HG03432 (cell line): ENCODE data around the gene TLDC2.
"Not testable (repeated sequence)": the region's sequence is repeated elsewhere in the genome, so short reads cannot be mapped to it uniquely, and the experiment has no call there.

Experiments used
- ATAC-seq: cut with Tn5 transposase; IDR thresholded peaks from one replicate; pipeline ENCODE4 v1.9.1; 2021; ENCODE audit warnings: mild to moderate bottlenecking, moderate library complexity; ENCODE audit not compliant: unreplicated experiment

The TLDC2 gene

DNA sequence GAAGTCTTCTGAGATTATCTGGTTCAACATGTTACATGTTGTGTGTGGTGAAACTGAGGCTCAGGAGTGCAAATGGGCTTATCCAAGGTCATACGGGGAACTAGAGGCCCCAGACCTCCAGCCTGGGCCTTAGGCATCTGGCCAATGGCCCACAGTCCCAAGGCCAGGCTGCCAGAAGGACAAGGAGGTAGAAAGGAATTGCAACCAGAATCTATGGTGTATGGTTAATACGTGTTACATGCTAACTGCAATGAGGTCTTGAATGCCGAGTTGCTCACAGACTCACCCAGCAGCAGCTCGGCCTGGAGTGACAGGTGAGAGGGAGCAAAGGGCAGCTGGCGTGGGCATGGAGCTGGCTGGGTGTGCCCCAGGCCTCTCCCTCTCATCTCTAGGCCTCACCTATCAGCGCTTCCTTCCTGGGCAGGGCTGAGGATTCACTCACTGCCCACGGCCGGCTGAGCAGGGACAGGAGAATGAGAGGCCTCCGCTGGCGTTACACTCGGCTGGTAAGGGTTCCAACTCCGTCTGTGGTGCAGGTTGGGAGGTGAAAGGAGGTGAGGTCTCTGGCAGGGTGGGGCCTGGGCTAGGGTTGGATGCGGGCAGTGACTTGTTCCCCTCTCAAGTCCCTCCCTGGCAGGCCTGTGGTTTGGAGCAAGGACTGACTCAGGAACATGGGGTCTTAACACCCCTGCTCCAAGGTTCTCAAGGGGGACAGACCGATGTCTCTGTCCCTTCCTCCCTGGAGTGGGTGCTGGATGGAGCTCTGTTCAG is at the start of gene TLDC2:
Gene TLDC2 (plus strand): TSS at position 437 of the 771 bp plus-strand sequence. CDS start 37 bp downstream, at position 474.
- ATAC-seq, result no peak

DNA sequence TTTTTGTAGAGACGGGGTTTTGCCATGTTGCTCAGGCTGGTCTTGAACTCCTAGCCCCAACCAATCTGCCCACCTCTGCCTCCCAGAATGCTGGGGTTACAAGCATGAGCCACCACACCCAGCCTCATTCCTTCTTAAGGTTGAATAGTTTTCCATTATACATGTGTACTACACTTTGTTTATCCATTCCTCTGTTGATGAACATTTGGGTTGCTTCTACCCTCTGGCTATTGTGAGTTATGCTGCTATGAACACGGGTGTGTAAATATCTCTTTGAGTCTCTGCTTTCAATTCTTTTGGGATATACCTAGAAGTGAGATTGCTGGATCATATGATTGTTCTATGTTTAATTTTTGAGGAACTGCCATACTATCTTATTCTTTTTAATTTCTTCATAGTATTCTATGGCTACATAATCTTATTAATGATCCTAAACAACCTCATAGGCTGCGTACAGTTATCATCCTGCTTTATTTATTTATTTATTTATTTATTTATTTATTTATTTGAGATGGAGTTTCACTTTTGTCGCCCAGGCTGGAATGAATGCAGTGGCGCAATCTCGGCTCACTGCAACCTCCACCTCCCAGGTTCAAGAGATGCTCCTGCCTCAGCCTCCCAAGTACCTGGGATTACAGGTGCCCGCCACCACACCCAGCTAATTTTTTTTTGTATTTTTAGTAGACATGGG is 49.2 kb upstream of the TLDC2 start:
- no peak for ATAC-seq

DNA sequence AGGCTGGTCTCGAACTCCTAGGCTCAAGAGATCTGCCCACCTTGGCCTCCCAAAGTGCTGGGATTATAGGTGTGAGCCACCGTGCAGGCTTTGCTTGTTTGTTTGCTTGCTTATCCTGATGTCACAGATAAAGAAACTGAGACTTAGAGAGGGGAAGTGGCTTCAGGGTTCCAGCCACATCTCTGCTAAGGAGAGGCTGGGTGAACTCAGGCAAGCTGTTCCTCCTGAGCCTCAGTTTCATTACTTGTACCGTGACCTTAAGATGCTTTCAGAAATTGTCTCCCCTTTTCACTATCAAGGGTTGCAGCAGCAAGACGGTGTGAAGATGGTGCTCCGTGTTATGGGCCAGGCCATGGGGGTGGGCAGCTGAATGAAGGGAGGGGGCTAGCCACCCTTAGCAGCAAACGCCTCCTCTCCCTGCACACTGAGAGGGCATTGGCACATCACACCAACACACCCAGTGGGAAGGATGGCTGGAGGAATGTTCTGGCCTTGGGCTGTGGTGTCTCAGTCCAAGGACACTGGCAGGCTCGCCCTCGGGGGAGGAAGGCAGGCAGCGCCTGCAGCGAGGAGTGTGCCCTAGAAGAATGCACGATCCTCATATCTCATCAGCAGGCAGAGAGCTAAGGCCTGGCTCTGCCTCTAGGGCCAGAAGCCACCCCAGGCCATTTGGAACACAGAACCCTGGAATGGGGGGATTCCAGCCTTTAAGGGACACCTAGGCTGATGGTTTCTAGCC is 48.2 kb upstream of the TLDC2 start:
- ATAC-seq, result peak; percentile 86

DNA sequence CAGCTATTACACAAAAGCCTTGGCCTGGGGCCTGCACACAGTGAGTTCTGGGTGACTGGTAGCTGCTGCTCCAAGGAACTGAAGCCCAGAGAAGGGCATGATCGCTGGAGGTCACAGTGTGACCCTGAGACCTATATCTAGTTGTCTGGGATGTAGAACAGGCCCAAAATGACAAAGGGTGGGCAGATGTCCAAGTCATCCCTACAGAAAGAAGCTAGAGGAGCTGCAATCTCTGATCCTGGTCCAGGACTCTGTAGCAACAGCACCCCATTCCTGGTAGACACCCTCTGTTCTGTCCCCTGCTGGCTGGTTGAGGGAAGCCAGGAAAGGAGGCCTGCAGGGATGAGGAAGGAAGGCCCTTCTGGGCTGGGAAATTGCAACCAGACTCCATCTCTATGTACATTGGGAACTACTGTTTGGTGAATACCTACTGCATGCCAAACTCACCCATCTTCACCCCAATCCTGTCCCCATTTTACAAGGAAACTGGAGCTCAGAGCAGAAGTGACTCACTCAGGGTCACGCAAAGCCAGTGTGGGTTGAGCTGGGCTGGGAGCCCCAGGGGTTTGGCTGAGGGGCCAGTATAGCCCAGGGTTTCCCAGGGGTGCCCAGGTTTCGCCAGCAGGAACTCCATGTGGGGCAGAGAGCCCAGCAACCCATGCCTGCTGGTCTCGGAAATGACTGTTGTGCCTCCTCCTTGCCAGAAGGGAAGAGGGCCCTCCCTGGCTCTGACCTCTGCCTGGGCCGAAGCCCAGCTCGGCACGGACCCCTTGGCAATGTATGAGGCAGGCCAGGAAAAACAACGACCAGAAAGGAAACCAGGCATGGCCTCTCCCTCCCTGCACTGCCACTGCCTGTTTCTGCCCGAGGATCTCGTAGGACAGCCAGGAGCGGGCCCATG is 44.9 kb upstream of the TLDC2 start:
- ATAC-seq, result no peak

DNA sequence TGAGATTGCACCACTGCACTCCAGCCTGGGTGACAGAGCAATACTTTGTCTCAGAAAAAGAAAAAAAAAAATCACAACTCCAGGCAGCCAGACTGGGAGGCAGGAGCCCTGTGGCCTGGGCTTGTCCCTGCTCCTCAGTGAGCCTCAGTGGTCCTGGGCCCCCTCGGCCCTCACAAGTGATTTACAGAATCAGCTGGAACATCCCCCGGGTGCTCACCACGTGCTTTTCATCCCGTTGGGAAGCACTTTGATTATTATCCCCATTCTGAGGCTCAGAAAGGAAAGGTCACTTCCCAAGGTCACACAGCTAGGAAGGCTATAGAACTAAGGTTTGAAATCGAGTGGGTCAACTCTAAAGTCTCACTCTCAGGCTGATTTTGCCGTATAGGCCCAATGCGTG is 43.1 kb upstream of the TLDC2 start:
- ATAC-seq, result no peak

DNA sequence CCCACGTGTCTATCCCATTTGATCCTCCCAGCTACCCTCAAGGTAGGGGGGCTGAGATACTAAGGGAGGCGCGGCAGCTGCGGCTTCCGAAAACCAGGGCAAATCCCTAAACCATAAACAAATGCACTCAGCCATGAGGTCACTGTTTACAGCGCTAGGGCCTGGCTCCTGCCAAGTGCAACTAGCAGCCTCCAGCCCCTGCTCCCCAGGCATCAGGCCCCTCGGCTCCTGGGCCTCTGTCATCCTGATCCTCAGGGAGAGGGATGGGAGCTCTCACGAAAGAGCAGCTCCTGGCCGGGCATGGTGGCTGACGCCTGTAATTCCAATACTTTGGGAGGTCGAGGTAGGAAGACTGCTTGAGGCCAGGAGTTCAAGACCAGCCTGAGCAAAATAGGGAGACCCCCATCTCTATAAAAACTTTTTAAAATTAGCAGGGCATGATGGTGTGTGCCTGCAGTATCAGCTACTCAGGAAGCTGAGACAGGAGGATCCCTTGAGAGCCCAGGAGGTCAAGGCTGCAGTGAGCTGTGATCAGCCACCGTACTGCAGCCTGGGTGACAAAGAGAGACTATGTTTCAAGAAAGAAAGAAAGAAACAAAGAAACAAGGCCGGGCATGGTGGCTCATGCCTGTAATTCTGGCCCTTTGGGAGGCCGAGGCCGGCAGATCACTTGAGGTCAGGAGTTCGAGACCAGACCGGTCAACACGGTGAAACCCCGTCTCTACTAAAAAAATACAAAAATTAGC is 42.5 kb upstream of the TLDC2 start:
- no peak for ATAC-seq

DNA sequence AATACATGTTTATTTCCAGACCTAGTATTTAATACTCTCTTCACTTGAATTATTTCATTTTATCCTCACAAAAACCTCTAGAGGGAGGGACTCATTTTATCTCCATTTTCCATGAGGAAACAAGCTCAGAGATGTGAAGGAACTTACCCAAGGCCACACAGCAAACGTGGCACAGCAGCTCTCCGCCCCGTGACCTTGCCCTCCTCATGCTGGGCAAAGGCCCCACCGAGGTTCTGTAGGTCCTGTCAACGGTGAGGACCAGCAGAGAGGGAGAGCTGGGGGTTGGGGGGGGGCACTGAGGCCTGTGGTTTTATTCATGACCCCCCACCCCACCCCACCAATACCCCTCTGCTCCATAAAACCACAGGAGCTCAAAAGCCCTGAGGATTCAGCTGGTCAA is 40.9 kb upstream of the TLDC2 start:
- no peak for ATAC-seq

DNA sequence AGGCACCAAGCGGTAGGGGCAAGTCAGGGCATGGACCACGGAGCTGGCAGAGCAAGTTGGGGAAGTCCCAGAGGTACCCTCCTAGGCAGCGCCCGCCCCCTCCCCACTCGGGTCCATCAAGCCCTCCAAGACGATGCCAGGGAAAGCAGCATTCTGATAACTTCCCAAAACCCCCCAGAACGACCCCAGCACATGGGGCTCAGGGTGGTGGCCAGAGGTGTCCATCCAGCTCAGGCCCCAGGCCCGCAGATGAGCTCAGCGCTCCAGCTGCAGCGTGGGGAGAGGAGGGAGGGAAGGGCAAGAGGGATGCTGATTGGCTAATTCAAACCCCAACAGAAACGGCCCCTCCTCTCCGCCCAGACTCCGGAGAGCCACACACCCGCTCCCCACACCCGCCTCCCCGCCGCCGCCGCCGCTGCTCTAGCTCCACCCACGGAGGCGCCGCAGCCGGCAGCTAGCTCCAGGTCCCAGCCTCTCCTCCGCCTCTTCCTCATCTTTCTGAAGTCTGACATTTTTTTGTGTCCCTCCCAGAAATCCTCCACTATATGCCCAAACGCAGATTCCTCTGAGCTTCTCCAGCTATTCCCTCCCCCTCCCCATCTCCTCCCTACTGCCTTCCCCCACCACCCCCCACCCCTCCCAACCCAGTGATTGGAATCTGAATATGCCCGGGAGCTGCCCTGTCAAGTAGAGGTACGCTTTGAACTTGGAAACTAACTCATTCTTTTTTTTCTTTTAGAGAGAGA is 40.3 kb upstream of the TLDC2 start:
- peak; percentile 87 for ATAC-seq

DNA sequence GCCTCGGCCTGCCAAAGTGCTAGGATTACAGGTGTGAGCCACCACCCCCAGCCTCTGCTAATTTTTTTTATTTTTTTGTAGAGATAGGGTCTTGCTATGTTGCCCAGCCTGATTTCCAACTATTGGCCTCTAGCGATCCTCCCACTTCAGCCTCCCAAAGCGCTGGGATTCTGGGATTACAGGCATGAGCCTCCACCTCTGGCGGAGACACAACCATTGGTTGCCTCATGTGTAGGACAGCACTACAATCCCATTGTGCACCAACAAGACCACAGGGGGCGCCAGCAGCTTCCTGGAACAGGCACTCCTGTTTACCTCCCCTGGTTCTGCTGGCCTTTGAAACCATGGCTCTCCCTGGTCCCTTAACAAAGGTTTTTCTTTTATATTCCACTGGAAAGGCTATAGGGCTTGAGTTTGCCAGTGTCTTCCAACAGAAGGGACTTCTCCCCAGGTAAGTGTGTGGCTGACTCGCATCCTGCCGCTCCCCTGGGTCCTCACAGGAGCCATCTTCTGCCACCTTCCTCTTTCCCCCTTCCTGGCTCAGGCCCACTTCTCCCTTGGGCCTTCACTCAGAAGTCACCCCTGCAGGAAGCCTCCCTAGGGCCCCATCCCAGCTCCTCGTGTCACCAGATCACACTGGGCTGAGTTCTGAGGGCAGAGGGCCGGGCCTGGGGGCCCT is 39.2 kb upstream of the TLDC2 start:
- ATAC-seq, result peak; percentile 33

DNA sequence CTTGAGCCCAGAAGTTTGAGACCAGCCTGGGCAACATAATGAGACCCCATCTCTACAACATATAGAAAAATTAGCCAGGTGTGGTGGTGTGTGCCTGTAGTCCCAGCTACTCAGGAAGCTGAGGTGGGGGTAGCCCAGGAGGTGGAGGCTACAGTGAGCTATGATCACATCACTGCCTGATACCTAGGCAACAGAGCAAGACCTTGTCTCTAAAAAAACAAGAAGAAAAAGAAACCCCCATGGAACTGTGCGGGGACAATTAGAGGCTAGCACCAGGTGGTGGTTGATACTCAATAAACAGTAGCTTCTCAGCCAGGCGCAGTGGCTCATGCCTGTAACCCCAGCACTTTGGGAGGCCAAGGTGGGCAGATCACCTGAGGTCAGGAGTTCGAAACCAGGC is 37.6 kb upstream of the TLDC2 start:
- not testable (repeated sequence) for ATAC-seq

DNA sequence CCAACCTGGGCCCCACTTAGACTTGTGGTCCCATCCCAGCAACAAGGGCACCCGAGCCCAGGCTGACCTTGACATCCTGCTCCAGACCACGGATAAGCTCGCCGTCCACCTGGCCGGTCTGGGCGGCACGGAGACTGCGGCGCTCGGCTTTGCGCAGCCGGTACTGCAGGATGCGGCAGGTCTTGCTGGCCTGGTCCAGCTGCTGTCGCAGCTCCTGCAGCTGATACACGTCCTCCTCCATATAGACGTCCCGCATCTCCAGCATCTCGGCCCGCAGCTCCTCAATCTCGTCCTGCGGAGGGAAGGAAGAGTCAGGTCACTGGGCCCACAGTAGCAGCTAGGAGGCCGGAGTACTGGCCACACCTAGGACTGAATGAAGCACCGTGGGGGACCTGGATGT is 36.8 kb upstream of the TLDC2 start:
- no peak for ATAC-seq

DNA sequence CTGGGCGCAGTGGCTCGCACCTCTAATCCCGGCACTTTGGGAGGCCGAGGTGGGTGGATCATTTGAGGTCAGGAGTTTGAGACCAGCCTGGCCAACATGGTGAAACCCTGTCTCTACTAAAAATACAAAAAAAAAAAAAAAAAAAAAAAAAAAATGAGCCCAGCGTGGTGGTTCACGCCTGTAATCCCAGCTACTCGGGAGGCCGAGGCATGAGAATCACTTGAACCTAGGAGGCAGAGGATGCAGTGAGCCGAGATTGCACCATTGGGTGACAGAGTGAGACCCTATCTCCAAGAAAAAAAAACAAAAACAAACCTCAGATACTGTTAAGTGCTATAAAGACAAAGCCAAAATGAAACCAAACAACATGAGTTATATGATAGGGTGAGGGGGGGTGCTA is 34.9 kb upstream of the TLDC2 start:
- not testable (repeated sequence) for ATAC-seq

DNA sequence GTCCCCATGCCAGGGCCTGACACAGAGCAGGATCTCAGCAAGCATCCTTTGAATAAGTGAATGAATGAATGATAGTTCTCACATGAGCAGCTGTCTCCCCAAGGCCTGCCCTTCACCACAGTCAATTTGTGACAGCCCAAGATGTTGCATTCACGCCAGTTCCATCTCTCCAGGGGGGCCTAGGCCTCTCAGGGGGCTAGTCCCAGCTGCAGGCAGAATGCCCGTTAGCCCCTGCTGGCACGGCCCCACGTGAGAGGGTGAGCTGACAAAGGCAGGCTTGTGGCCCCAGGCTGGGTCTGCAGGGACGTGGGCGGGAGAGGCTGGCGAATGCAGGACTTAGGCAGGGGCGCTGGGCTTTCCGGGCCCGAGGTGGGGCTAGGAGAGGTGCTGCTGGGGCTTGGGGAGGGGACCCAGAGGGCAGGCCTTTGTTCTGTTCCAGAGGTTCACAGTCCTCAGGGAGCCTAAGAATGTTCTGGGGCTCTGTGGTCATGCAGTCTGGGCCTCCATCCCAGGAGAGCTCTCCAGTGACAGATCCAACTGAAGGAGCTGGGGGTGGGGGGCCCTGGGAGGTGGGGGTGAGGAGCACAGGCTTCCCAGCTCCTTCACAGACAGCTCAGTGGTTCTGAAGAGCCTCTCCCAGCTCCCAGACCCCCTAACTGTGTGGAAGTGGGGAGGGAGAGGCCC is 30.5 kb upstream of the TLDC2 start:
- ATAC-seq, result peak; percentile 7

DNA sequence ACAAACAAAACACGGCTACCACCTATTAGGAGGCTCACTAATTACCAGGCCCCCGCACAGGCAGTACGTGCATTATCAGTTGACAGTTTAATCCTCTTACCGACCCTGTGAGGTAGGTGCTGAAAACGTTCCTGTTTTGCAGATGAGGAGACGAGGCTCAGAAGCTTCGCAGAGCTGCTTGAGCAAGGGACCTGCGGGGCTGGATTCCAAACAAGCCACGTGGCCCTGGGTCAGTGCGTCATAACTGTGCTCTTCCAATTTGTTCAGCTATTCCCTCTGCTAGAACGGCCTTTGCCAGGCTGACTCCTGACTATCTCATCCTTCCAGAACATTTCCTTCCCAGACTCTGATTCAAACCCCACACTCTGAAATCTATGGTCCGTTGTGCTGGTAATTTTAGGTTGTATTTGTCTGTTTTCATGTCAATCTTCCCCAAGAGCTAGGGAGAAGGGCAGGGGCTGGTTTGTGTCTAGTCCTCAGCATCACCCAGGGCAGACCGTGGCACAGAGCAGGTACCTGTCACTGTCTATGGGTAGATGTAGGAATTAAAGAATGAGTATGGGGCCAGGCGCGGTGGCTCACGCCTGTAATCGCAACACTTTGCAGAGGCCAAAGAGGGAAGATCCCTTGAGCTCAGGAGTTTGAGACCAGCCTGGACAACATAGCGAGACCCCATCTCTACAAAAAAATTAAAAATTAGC is 28.8 kb upstream of the TLDC2 start:
- ATAC-seq, result no peak

DNA sequence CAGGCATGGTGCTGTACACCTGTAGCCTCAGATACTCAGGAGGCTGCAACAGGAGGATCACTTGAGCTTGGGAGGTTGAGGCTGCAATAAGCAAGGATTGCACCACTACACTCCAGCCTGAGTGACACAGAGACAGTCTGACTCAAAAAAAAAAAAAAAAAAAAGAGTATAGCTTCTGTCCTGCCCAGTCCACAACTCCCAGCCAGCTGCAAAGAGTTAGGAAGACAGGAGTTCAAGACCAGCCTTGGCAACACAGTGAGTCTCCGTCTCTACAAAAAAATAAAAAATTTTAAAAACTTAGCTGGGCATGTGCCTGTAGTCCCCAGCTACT is 28.3 kb upstream of the TLDC2 start:
- ATAC-seq, result no peak

DNA sequence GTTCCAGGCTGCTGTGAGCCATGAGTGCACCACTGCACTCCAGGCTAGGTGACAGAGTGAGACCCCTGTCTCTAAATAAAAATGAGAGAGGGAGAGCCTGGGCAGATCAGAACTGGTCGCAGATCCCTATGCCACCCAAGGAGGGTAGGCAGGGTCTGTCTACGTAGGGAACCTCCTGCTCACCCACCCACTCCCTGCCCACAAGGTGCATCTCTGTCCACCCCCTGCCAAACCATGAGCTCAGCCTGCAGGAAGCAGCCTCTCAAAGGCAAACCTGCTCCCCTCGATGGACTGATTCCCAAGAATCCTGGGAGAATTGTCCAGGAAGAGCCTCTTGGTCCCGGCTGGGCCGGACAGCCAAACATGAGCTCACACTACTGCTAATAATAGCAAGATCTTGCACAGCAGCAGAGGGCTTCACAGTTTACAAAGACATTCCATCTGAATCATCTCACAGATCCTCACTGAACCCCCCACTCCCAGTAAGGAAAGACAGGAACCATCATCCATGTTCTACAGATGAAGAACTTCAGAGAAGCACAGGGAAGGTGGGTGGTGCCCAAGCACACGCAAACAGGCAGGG is 27.8 kb upstream of the TLDC2 start:
- ATAC-seq, result no peak

DNA sequence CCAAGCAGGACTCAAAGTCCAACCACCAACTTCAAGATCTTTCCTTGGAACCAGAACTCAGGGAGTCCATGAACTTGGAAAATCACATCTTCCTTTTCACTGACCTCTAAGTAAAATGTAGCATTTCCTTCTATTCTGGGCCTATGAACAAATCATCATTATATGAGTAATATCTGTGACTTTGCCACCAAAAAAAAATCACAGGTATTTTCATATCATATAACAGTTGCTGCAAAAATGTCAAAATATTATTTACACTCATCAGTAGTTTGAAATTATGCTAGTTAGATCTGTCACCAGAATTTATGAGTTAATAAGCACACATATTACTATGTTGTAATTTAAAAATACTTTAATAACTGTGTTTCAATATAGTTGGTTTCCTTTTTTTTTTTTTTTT is 27.3 kb upstream of the TLDC2 start:
- ATAC-seq, result no peak
